ENCODE results near the gene DDR2.
"Not testable (repeated sequence)": the region's sequence is repeated elsewhere in the genome, so short reads cannot be mapped to it uniquely, and the experiment has no call there.

GRCh38 chr1:162818136-162818535 lies 185.9 kb downstream of the DDR2 start:
- not testable (repeated sequence) for TF ChIP-seq CTCF (IDR thresholded peaks at IDR 0.05); TCF7L2 (IDR thresholded peaks at IDR 0.05; ENCODE audit: low read depth, low read length); REST (IDR thresholded peaks at IDR 0.05; ENCODE audit: insufficient read depth in 1 of 2, low read depth in 2 of 2, low read length in 1 of 2); POLR2AphosphoS5 (IDR thresholded peaks at IDR 0.05; ENCODE audit: low read depth, low read length)
